HepG2 (cell line): ENCODE measurements around the gene CDH8.

Experiments
- CTCF ChIP-seq: sonication (generic); formaldehyde crosslinking; IDR thresholded peaks from 2 replicates; pipeline ENCODE4 v1.5.0; 2020; ENCODE audit warnings: mild to moderate bottlenecking, missing genetic modification reagents, moderate library complexity
- ETV6 ChIP-seq: sonication (generic); formaldehyde crosslinking; conservative IDR thresholded peaks from 2 replicates; pipeline ENCODE4 v1.4.0; 2020; ENCODE audit warnings: missing genetic modification reagents
- MTA3 ChIP-seq: sonication (generic); formaldehyde crosslinking; IDR thresholded peaks from 2 replicates; pipeline ENCODE4 v1.4.0; 2020; ENCODE audit warnings: missing genetic modification reagents
- PHF8 ChIP-seq: sonication (generic); formaldehyde crosslinking; IDR thresholded peaks from 2 replicates; pipeline ENCODE4 v1.5.0; 2020; ENCODE audit warnings: missing genetic modification reagents
- SMC3 ChIP-seq: IDR thresholded peaks from 2 replicates; pipeline ENCODE4 v1.6.1; 2011; ENCODE audit warnings: low read length, improper control_type of control experiment
- WIZ ChIP-seq: sonication (generic); formaldehyde crosslinking; IDR thresholded peaks from 2 replicates; pipeline ENCODE4 v1.5.1; 2020; ENCODE audit warnings: mild to moderate bottlenecking, missing genetic modification reagents

GRCh38 chr16:61730997-61731396 lies 305.2 kb downstream of the CDH8 start:
- TF ChIP-seq SMC3 (no peak), PHF8 (no peak), CTCF (CRISPR knock-in tag) (no peak), WIZ (CRISPR knock-in tag) (no peak), MTA3 (no peak), ETV6 (CRISPR knock-in tag) (no peak)
